ELR (cell line): ENCODE results near the gene MLX.
"Not testable (repeated sequence)": the region's sequence is repeated elsewhere in the genome, so short reads cannot be mapped to it uniquely, and the experiment has no call there.

Source experiments
- DNase-seq: peaks from one replicate; pipeline ENCODE4 v3.0.0-alpha.2; 2015; ENCODE audit warnings: low read depth

The MLX gene

DNA sequence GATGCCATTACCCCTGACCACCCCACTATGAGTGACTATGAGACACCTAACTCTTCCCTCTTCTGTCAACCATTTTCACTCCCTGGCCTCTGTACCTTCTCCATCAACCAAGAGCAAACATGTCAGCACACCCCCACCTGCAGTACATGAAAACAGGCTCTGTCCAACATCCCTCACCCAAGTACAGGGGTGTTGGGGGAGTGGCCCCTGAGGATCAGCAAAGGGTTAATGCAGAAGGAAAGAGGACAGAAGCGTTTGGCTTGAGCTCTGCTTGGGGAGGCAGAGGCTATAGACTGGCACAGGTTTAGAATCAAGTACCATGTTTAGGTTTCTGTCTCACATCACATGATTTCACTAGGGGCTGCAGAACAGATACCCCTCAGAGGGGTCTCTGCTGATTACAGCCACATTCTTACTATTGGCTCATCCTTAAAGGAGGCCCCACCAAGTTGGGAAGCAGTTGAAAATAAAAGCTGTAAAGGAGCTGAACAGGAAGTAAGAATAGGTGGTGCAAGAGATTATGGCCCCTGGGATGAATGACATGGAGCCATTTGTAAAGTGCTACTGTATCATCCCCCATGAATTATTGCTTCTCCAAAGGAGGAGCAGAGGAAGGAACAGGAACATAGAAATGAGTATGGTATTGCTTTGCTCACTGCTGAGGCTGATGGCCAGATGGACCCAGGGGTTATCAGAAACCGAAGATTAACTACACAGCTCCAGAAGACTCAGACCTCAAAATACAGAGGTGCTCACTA is 13.1 kb downstream of the MLX start:
- no peak for DNase-seq

DNA sequence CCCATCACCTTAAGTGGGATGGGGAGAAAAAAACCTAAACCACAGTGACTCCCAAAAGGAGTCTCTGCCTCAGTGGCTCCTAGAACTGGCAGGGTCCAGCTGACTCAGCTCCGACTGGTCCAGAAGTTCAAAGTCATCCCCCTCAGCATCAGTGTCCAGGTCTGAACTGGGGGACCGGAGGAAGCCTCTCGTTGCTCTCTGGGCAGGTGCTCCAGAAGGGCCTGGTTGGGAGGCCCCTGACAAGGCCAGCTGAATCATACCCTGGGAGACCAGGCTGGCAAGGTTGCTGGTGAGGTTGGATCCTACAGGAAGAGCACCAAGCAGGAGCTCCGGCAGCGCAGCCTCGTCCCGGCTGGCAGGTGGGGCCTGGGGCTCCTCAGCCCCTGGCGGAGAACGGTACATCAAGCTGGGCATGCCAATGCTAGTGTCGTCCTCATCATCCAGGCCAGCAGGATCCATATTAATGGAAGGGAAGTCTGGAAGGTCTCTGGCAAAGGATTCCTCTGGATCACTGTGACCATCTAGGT is 14.9 kb downstream of the MLX start:
- no peak for DNase-seq

DNA sequence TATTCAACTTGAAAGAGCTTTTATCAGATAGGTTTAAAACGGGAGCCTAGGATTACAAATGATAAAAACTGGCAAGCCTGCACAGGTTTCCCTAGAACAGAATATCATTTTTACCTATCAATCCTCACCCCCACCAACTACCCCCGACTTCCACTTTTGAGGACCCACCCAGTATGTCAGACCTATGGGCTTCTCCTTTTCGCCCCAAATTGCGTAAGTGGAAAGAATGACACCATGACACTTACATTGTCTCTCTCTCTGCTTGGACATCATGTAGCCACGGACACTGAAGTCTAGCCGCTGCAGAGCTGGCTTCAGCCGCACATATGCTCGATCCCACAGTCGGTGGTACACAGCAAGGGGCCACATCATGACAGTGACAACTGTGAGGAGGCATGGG is 18.0 kb downstream of the MLX start:
- DNase-seq: no peak

DNA sequence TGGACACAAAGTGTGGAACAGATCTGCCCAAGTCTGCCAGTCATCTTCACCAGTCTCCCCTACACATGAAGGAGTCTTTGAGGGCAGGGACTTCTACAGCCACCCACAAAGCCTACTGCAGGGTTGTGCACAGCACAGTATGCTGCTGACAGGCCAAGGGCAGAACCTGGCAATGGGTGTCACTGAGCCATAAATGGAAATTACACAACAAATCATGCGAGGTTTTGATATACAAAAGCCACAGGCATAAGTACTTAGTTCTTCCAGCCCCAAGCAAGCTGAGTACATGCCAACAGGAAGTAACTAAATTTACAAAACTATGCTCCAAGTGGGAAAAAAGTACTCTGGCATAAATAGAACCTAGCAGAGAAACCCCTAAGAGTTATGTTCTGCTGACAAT is 18.5 kb downstream of the MLX start:
- no peak for DNase-seq

DNA sequence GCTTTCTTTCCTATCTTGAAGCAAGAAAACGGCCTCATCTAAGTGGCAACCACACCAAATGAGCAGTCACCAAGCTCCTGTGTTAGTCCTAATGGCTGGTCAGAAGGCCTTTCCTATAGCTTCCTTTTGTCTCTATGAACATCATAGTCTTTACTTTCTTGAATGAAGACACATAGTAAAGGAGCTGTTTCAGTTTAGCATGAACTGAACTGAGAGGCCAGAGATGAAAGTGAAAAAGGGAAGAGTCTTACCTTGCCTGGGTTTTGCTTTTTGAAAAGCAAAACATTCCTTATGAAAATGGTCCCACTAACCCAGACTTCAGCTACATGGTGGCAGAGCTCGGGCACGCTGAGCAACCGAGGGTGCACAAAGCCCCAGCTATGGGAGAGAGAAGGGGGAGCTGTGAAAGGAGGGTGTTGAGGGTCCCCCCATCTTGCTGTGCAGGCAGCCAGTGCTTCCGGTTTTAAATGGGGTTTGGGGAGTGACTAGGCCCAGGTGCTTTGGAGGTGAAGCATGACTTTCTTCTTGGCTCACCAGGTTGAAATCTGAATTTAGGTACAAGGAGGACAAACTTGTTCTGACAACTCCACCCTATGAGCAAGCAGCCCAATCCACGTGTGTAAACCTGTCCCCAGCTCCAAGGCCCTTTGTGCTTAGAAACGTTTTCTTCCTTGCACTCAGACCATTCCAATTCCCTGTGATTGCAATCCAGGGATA is 19.8 kb downstream of the MLX start:
- DNase-seq: no peak

DNA sequence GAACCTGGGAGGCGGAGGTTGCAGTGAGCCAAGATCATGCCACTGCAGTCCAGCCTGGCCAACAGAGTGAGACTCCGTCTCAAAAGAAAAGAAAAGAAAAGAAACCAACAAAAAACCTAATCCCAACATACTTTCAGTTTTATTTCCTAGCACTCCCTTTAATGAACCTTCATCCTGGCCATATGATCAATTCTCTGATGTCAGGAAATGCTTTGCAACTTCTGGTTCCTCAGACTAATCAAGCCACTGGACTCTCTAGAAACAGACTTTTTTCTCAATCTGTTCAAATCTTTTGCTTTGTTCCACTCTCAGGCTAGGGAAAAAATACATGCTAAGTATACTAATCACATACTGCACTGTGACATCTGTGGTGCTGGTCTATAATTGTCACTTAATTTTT is 24.0 kb downstream of the MLX start:
- no peak for DNase-seq

DNA sequence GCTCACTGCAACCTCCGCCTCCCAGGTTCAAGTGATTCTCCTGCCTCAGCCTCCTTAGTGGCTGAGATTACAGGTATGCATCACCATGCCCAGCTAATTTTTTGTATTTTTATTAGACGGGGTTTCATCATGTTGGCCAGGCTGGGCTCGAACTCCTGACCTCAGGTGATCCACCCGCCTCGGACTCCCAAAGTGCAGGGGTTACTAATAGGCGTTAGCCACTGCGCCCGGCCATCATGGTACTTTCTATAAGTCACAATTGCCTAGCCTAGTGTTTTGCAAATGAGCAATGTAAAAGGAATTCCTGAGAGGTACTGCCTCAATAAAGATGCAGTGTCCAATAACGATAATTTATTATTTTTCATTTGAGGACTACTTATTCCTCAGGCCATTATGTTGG is 24.5 kb downstream of the MLX start:
- no peak for DNase-seq

DNA sequence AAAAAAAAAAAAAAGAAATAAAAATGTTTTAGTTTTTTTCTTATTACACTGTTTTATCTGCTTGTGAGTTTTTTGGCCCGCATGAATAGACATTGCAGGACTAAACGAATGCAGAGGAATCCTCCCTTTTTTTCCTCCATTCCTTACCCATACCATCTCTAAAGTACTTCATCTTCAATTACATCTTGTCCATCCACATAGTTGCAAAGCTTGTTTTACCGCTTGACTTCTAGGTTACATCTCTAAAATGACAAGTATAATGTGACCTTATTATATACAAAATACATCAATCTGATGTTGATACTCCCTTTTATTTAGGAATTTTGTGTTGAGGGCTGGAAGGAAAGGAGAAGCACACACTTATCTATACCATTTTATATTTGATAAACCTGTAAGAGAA is 29.5 kb downstream of the MLX start:
- no peak for DNase-seq

DNA sequence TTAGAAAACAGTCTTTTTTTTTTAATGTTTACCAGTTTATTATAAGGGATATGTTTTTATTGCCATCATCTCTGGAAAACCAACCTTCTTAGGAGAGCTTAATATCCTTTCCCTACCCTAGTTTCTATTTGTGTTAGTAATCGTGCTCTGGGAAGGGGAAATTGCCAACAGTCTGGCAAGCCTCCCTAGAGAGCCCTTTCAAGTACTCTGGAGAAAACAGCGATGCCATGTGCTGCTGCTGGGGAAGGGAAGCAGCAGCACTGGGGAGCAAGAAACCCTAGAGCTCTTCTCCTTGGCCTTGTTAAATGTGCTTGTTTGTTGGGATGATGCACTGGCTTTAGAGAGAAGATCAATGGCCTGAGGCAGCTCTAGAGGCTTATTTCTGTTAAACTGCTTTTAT is 32.0 kb downstream of the MLX start:
- no peak for DNase-seq

DNA sequence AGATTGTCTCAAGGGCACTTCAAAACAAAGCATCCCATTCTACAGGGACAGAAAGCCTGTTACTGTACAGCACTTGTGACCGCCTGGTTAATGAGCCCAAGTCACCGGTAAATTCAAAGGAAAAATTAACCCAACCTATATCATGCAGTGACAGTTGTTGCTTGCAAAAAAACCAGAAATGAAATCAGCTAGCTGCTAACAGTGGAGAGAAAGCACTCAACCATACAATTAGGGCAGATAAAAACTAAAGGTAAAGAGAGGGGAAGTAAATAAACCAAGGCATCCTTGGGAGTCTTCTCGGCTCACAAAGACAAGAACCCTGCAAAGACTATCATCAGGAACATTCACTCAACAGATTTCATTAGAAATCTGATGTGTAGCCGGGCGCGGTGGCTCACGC is 36.4 kb downstream of the MLX start:
- no peak for DNase-seq

DNA sequence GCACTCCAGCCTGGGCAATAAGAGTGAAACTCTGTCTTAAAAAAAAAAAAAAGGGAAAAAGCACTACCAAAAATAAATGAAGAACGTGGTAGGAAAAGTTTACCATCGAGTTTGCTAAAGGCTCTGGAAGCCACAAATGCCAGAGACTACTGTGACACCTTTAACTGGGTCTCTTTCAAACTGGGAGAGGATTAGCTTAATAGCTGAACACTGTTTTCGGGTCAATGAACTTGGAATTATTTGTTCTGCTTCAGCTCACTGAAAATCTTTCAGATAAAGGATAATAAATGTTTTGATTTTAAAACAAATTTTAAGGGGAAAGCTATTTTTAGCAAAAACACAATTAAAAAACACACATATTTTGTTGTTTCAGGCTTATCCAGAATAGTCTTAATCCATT is 40.9 kb downstream of the MLX start:
- no peak for DNase-seq

DNA sequence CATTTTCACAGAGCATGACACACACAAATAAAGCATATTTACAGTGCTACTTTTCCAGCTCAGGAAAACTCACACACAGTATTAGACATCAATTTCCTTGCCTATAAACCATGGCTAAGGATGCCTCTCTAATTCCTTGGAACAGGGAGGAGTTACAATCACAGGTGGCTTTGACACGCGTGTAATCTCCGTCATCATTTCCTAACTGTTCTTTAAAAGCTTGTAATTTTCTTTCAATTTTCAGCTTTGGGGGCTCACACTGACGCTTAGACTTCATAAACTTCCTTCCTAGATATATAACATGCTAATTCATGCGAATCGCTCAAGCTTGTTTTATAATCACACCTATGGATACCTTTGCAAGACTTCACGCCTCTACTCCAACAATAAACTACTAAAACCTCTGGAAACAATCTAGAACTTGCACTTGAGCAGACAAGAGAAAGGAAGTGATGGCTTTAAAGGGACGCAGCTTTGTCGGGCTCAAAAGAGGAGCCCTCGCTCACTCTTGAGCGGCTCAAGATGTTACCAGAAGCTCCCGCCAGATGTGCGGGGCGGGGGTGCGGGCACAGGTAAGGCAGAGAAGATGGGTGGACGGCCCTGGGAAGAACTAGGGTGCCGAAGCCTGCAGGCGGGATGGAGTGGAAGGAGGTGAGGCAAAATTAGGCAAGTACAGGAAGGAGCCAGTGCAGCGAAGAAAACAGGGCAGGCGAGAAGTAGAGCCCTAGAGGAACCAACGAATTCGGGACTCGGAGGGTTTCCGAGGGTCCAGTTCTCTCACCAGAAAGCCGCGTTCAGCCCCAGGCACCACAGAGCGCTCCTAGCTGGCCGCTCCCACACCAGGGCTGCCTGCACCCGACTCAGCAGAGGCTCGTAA is 41.6 kb downstream of the MLX start:
- peak; percentile 36 for DNase-seq

DNA sequence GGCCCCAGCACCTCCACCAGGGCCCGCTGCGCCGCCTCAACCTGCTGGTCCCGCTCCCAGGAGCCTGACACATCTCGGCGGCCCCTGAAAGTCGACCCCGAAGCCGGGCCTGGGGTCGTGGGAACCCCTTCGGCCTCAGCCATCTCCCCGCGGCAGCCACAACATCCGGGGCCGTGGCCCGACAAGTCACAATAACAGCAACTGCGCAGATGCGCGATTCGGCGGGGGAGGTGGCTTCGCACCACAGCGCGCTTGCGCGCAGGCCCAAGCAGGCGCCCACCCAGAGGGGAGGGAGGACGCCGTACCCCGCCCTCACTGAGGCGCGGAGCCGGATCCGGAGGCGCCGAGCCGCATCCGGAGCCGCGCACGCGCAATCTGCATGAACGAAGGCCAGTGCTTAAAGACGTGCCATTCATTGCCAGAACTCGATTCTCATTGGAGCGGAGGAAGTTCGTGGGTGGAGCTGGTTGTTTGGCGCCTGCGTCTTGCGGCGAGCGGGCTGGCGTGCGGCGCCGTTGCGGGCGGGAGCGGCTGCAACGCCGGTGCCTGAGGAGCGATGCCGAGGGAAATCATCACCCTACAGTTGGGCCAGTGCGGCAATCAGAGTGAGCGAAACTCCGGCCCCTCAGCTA is 42.4 kb downstream of the MLX start, which contains the start of the genes RETREG3 and TUBG1:
Gene RETREG3, minus strand, starts transcription at position 193 of the 632 bp plus-strand sequence. Its CDS starts 50 bp downstream, at position 143.
Gene TUBG1, plus strand, starts transcription at position 502 of the 632 bp plus-strand sequence. Its CDS starts 55 bp downstream, at position 557.
- DNase-seq: peak; percentile 100

DNA sequence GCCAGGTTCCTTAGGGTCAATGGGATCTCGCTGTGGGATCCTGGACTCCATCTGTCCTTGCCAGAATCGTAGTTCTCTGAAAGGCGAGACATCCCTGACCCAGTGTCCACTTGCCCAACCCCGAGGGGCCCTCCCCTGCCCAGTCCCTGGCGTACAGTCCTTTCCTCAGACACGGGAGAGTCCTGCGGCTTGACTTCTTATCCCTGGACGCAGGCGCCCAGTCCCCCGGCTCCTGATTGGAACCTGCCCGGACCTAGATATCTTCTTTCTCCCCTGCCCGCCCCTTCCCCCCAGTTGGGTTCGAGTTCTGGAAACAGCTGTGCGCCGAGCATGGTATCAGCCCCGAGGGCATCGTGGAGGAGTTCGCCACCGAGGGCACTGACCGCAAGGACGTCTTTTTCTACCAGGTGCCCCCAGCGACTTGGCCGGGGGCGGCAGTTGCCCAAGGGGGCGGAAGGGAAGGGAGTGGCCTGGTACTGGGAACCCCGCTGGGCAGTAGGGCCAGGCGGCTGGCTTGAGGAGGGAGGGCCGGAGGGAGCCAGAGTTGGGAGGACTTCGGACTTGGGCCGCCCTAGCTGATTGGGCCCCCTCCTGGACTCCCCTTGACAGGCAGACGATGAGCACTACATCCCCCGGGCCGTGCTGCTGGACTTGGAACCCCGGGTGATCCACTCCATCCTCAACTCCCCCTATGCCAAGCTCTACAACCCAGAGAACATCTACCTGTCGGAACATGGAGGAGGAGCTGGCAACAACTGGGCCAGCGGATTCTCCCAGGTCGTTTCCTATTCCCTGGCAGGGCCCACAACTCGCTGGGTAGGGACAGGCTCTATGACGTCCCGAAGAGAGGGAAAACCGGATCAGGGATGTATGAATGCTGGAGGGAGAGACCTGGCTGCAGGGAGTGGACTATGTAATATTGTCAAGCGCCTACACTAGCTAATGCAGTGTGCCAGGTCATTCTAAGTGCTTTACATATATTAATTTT is 43.2 kb downstream of the MLX start:
- DNase-seq: peak; percentile 18

DNA sequence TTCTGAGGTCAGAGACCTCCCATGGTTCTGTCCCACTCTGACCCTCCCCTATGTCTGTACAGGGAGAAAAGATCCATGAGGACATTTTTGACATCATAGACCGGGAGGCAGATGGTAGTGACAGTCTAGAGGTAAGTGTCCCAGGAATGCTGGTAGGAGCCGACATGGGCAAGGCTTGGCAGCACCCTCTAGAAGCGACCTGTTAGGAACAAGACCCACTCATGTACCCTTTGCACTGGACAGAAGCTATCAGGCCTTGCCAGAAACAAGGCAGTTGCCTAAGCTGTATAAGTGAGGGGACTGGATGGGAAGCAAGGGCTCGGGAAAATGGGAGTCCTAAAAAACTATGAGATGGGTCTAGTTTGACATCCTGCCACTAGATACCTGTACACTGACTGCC is 45.1 kb downstream of the MLX start:
- no peak for DNase-seq

DNA sequence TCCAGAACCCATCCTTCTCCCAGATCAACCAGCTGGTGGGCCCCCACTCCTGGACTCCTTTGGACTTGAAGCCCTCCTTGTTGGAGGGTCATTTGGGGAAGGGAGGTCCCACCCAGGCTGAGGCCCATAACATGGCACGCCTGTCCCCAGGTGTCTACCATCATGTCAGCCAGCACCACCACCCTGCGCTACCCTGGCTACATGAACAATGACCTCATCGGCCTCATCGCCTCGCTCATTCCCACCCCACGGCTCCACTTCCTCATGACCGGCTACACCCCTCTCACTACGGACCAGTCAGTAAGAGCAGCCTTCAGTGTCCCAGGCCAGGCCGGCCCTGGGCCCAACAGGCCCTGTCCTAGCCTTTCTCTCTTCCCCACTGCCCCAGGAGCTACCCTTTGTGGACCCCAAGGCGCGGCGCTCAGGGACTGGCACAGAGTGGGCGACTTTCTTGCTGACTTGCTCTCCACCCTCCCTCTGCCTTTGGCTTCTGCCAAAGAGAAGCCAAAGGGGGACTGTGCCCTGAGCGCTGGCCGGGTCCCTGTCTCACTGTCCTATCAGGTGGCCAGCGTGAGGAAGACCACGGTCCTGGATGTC is 46.9 kb downstream of the MLX start:
- DNase-seq: no peak

DNA sequence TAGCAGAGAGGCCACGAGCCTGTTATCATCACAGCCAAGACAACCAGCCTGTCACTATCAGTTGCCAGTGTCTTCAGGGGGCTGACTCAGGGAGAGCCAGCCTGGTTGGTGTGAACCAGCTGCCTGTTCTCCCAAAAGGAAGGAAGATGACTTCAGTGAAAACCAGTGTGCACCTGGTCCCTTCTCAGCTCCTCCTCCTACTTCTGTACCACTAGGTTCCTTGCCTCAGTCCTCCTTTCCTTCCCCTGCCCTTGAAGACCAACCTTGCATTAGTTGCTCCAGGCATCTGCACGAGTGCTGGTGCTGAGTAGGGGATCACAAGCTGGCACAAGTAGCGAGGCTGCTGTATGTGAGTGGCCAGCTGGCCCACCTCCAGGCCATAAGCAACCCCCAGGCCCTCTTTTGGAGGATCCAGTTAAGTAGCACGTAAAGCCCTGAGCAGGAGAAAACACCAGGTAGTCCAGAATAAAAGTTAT is 51.1 kb downstream of the MLX start:
- DNase-seq: no peak

DNA sequence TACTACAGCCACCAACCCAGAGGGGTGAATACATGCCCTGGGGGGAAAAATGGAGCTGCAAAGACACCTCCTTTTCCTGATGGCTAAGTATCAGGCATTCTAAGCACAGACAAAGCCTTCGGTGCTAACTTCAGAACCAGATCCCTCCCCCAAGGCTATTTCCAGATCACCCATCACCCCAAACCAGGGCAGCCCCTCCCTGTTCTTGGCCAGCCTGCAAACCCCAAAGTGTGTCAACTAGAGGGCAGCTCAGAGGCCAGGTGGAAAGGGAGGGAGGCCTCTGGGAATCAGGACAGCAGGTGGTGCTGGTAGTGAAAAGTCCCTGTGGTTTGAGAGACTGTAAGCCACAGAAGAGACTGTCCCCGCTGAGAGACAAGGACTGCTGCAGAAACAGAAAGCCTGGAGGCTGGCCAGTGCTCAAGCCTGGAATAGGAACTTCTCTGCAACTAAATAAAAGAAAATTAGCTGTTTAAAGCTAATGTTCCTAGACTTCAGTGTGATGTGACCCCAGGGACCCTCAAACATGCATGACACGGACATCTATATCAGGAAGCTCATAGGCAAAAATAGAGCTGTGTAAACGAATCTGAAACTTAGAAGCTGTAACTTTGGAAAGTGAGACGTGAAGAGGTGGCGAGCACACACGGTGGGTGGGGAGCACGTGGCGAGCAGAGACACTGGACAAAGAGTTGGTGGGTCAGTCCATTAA is 51.7 kb downstream of the MLX start:
- peak; percentile 52 for DNase-seq

DNA sequence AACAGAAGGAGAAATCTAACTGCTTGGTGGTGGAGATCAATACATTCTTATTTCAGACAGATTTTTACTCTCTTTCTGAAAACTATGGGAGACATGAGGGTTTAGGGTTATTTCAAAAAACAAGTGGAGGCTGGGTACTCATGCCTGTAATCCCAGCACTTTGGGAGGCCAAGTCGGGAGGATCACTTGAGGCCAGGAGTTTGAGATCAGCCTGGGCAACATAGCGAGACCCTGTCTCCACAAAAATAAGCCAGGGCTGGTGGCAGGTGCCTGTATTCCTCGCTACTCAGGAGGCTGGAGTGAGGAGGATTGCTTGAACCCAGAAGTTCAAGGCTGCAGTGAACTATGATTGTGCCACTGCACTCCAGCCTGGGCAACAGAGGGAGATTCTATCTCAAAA is 55.1 kb downstream of the MLX start:
- not testable (repeated sequence) for DNase-seq
